HepG2 (cell line): ENCODE results near the gene TNFRSF11A. TPM values are rescaled to one million over a fixed set of nuclear protein-coding genes. Genes with fewer than 3 reads are reported as not detected.

Experiments used
- ATAC-seq: fragments of 200-7000 bp; cut with Tn5 transposase; 3 replicates; pipeline ENCODE4 v1.9.1; 2020; ENCODE audit warnings: mild to moderate bottlenecking, moderate library complexity
- BruUV-seq: library from RNA; stranded (reverse); fragments of 400-500 nt; replicated peaks from 2 replicates; lab custom pipeline; 2021; lab: Mats Ljungman, UMichigan
- CTCF ChIA-PET: fragments of 300-600 bp; formaldehyde crosslinking; extraction: SDS; loops from one replicate; lab custom pipeline; 2021; ENCODE audit warnings: low total read pairs, inconsistent platforms, low intra/inter-chr PET ratio; lab: Yijun Ruan, JAX
- POLR2A ChIA-PET: fragments of 350-600 bp; sonication (Branson Sonifier 250); formaldehyde crosslinking; loops from one replicate; lab custom pipeline; 2020; ENCODE audit warnings: antibody characterized with exemption, inconsistent platforms; lab: Yijun Ruan, JAX
- DNase-seq: peaks from one replicate; pipeline ENCODE4 v3.0.0-alpha.2; 2015; ENCODE audit warnings: low spot score
- FAIRE-seq: peaks from 3 replicates; lab custom pipeline; 2011; peaks lifted over from hg19 to GRCh38; lab: Jason Lieb, UNC
- H2AFZ ChIP-seq: one replicate; pipeline ENCODE4 v1.6.1; 2011; ENCODE audit warnings: low read length, inconsistent platforms
- H3K27ac ChIP-seq: fragments of 300-600 bp; 3 replicates; pipeline ENCODE4 v1.8.0; 2011; ENCODE audit warnings: mixed run types, mild to moderate bottlenecking, mixed read lengths, low read length, inconsistent platforms; ENCODE audit not compliant: insufficient read depth; ENCODE audit errors: extremely low read length
- H3K27me3 ChIP-seq, 2 experiments: fragments of 200-600 bp in 1 of 2; 2 replicates in 1 of 2; 3 replicates in 1 of 2; pipeline versions ENCODE4 v1.6.0 to v1.8.0; 2011; ENCODE audit warnings: low read length in 2 of 2, mild to moderate bottlenecking in 2 of 2, moderate library complexity in 2 of 2, inconsistent platforms in 1 of 2; ENCODE audit not compliant: insufficient read depth in 2 of 2, control insufficient read depth in 1 of 2
- H3K36me3 ChIP-seq, 2 experiments: fragments of 200-600 bp in 1 of 2; replicated peaks in 1 of 2; 2 replicates in 1 of 2; 3 replicates in 1 of 2; pipeline versions ENCODE4 v1.5.1 to v1.8.0; 2011; ENCODE audit warnings: low read length in 2 of 2, inconsistent platforms in 1 of 2; ENCODE audit not compliant: insufficient read depth in 2 of 2, control insufficient read depth in 1 of 2
- H3K4me1 ChIP-seq: 2 replicates; pipeline ENCODE4 v1.5.1; 2012; ENCODE audit warnings: low read length, inconsistent platforms; ENCODE audit not compliant: insufficient read depth
- H3K4me2 ChIP-seq: 2 replicates; pipeline ENCODE4 v1.6.0; 2011; ENCODE audit warnings: low read depth, low read length, inconsistent platforms
- H3K4me3 ChIP-seq, 3 experiments: fragments of 200-600 bp in 1 of 3; sonication (generic), shearing (Covaris generic) in 1 of 3; replicated peaks in 1 of 3; 2 replicates each; pipeline ENCODE4 v1.5.1; 2011 to 2016; ENCODE audit warnings: low read length in 3 of 3, inconsistent platforms in 2 of 3, low read depth in 2 of 3, mild to moderate bottlenecking in 2 of 3, control low read depth in 1 of 3, mixed read lengths in 1 of 3; ENCODE audit not compliant: insufficient read depth in 1 of 3
- H3K79me2 ChIP-seq: one replicate; pipeline ENCODE4 v1.6.1; 2011; ENCODE audit warnings: low read length, inconsistent platforms; ENCODE audit not compliant: insufficient read depth
- H3K9ac ChIP-seq: 2 replicates; pipeline ENCODE4 v1.6.0; 2011; ENCODE audit warnings: mild to moderate bottlenecking, low read depth, low read length, inconsistent platforms; ENCODE audit not compliant: insufficient read depth
- H3K9me3 ChIP-seq: 2 replicates; pipeline ENCODE4 v1.5.1; 2012; ENCODE audit warnings: mild to moderate bottlenecking, low read length
- H4K20me1 ChIP-seq: 2 replicates; pipeline ENCODE4 v1.6.0; 2011; ENCODE audit warnings: inconsistent platforms, mild to moderate bottlenecking, low read length, moderate library complexity; ENCODE audit not compliant: insufficient read depth
- CBFB ChIP-seq: sonication (generic); formaldehyde crosslinking; IDR thresholded peaks from 2 replicates; pipeline ENCODE4 v1.4.0; 2020; ENCODE audit warnings: missing genetic modification reagents
- FOXA1 ChIP-seq, 2 experiments: fragments of 450-650 bp in 1 of 2; sonication (generic) in 1 of 2; formaldehyde crosslinking in 1 of 2; IDR thresholded peaks; 2 replicates each; pipeline versions ENCODE4 v1.4.0 to v1.6.1; 2016 to 2020; ENCODE audit warnings: missing genetic modification reagents in 1 of 2
- MATR3 ChIP-seq: sonication (generic); formaldehyde crosslinking; IDR thresholded peaks from 2 replicates; pipeline ENCODE4 v1.4.0; 2020; ENCODE audit warnings: missing genetic modification reagents
- YEATS2 ChIP-seq: sonication (generic); formaldehyde crosslinking; IDR thresholded peaks from 2 replicates; pipeline ENCODE4 v1.4.0; 2020; ENCODE audit warnings: missing genetic modification reagents, borderline replicate concordance
- ZMYM2 ChIP-seq: sonication (generic); formaldehyde crosslinking; IDR thresholded peaks from 2 replicates; pipeline ENCODE4 v1.8.0; 2022; ENCODE audit warnings: mild to moderate bottlenecking, missing genetic modification reagents
- ZNF788 ChIP-seq: sonication (generic); formaldehyde crosslinking; IDR thresholded peaks from 2 replicates; pipeline ENCODE4 v1.5.0; 2020; ENCODE audit warnings: mild to moderate bottlenecking, missing genetic modification reagents, borderline replicate concordance
- ZSCAN21 ChIP-seq: sonication (generic); formaldehyde crosslinking; IDR thresholded peaks from 2 replicates; pipeline ENCODE4 v1.8.0; 2022; ENCODE audit warnings: mild to moderate bottlenecking, missing genetic modification reagents, moderate library complexity, borderline replicate concordance
- WGBS: methylation state at CpG from one replicate; pipeline ENCODE4 v1.1.6; 2017; ENCODE audit warnings: low lambda C conversion rate; 5-methylcytosine and 5-hydroxymethylcytosine counted together
- in situ Hi-C: cut with HindIII; loops from 2 replicates; pipeline ENCODE4 v1.10.0; 2017; ENCODE audit warnings: low pct_unique_long_range_greater_than_20kb; ENCODE audit not compliant: extremely low pct_ligation_motif_present
- intact Hi-C: fragments of 100-400 bp; cut with micrococcal nuclease; formaldehyde crosslinking; loops from one replicate; pipeline ENCODE4 v1.10.0; 2022; ENCODE audit not compliant: unreplicated experiment
- polyA plus RNA-seq, 8 experiments: library from polyadenylated mRNA; depleted of rRNA in 3 of 8; stranded (reverse) in 7 of 8; unstranded in 1 of 8; fragments of >200 nt; fragmentation: Illumina TruSeq in 4 of 8; extraction: Trizol in 4 of 8; gene quantifications; 2 replicates each; pipeline versions ENCODE4 v1.2.1 to v1.2.3, GENCODE V29; 2011 to 2016; ENCODE audit warnings: low read depth in 4 of 8, missing spikeins in 1 of 8, mixed read lengths in 1 of 8; ENCODE audit not compliant: insufficient read depth in 1 of 8
- total RNA-seq, 5 experiments: library from RNA; depleted of rRNA; stranded (reverse); fragments of >200 nt; fragmentation: Illumina TruSeq; extraction: Trizol; gene quantifications; 2 replicates each; pipeline ENCODE4 v1.2.3, GENCODE V29; 2016; ENCODE audit warnings: low read depth in 1 of 5

Gene TNFRSF11A
- total and polyA plus RNA-seq, 2 of the 13 experiments (the other 11 are each of a cell fraction or from before 2014, with no cell fraction given) = 4.6 to 6.4 TPM

GRCh38 chr18:62374410-62374965 is 49.4 kb downstream of the TNFRSF11A start:
- H3K27ac ChIP-seq = no peak overlapping the region
- FAIRE-seq (no peak), DNase-seq (no peak), ATAC-seq (no peak)
- in situ Hi-C loops = no loop called here
- H3K36me3 ChIP-seq = peaks cover 2 to 5% of the 10 kb centered on the region in 2 experiments; a peak in 2 of 5 replicates
- ChIA-PET CTCF (no interaction called here), POLR2A (no interaction called here)
- H3K9ac ChIP-seq = no peak overlapping the region
- H4K20me1 ChIP-seq = no peaks in the 10 kb centered on the region
- H3K9me3 ChIP-seq = no peaks in the 10 kb centered on the region
- no peak for TF ChIP-seq MATR3 (CRISPR knock-in tag)
- TF ChIP-seq YEATS2 (CRISPR knock-in tag) = no peak
- no peak for TF ChIP-seq FOXA1 (IDR thresholded peaks at IDR 0.05)
- no peak for TF ChIP-seq FOXA1 (CRISPR knock-in tag; IDR thresholded peaks at IDR 0.05)
- TF ChIP-seq CBFB = no peak
- TF ChIP-seq ZSCAN21 = no peak
- TF ChIP-seq ZNF788 (CRISPR knock-in tag) = no peak
- 88% methylated on average over 1 of the region's 1 CpG for WGBS
- intact Hi-C loops = no loop called here
- no peak overlapping the region for H3K4me3 ChIP-seq
- no peak overlapping the region for H3K4me2 ChIP-seq
- H3K4me1 ChIP-seq = no peaks in the 10 kb centered on the region
- H3K79me2 ChIP-seq = no peaks in the 10 kb centered on the region
- H2AFZ ChIP-seq = no peak overlapping the region
- H3K27me3 ChIP-seq = no peaks in the 10 kb centered on the region; a peak in 1 of 5 replicates
- BruUV-seq = no TSS peak

GRCh38 chr18:62377131-62377807 is 52.2 kb downstream of the TNFRSF11A start:
- no peak overlapping the region for H3K4me2 ChIP-seq
- in situ Hi-C loops (no loop called here), intact Hi-C loops (no loop called here)
- ChIA-PET CTCF (no interaction called here), POLR2A (no interaction called here)
- ATAC-seq (no peak), FAIRE-seq (no peak), DNase-seq (no peak)
- H3K36me3 ChIP-seq = peaks cover 1 to 3% of the 10 kb centered on the region in 2 experiments; a peak in 2 of 5 replicates
- 93% methylated on average over 7 of the region's 7 CpGs for WGBS
- H3K9me3 ChIP-seq = no peaks in the 10 kb centered on the region
- no peak overlapping the region for H2AFZ ChIP-seq
- BruUV-seq = no TSS peak
- no peaks in the 10 kb centered on the region; a peak in 1 of 5 replicates for H3K27me3 ChIP-seq
- no peak overlapping the region for H3K9ac ChIP-seq
- no peak for TF ChIP-seq ZMYM2 (CRISPR knock-in tag)
- no peaks in the 10 kb centered on the region for H3K79me2 ChIP-seq
- no peaks in the 10 kb centered on the region for H3K4me1 ChIP-seq
- no peak overlapping the region for H3K27ac ChIP-seq
- H3K4me3 ChIP-seq = no peak overlapping the region
- no peaks in the 10 kb centered on the region for H4K20me1 ChIP-seq
